Measurements from ENCODE around the gene TIGD6. TPM values are rescaled to one million over a fixed set of nuclear protein-coding genes. Genes with fewer than 3 reads are reported as not detected.
A peak's percentile ranks its signal among the peaks of the same experiment; 100 is the strongest.

TIGD6 gene
- total and polyA plus RNA-seq, 2 donors (not counting 3 experiments of a cell fraction or from before 2014, with no cell fraction given): 3.6 to 5.4 TPM

DNA sequence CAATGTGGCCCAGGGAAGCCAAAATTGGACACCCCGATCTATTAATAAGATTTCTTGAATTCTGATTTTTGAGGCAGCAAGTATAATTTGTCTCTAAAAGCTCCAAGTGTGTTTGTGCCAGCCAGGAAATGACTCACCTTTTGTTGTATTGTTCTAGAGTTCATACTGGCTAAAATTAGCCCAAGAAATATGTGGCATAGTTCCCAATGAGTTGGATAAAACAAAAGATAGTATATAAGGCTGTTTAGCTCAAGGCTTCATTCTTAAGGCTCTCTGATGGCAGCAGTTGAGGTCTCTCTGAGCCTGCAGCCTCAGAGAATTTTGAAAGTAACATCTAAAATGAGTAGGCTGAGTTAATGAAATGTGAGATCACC lies 21.7 kb upstream of the TIGD6 start:
- Histone ChIP-seq H3K4me2 (ENCODE audit: insufficient read depth, low read length) (peak overlapping the region; percentile 90), H3K79me2 (ENCODE audit: control insufficient read depth, insufficient read depth, low read length) (peaks cover 4% of the 10 kb centered on the region), H3K9me3 (replicated peaks; ENCODE audit: control insufficient read depth, insufficient read depth, low read length) (no peaks in the 10 kb centered on the region), H3K4me1 (ENCODE audit: control insufficient read depth, extremely low read depth, insufficient read depth, low read length) (peaks cover 43% of the 10 kb centered on the region), H3K4me3 (replicated peaks in 1 of 3; ENCODE audit: insufficient read depth in 1 of 3, low read depth in 1 of 3, low read length in 3 of 3) (peak overlapping the region in 1 of 3 experiments; percentile 46), H3K9ac (replicated peaks; ENCODE audit: extremely low read depth, insufficient read depth, low read length) (peak overlapping the region; percentile 87), H3K27ac (ENCODE audit: insufficient read depth, low read depth, low read length) (peak overlapping the region; percentile 92), H2AFZ (ENCODE audit: low read depth, low read length) (no peak overlapping the region), H3K9me1 (replicated peaks; ENCODE audit: control insufficient read depth, extremely low read depth, insufficient read depth, low read length) (no peaks in the 10 kb centered on the region), H3K36me3 (ENCODE audit: control insufficient read depth in 2 of 2, extremely low read depth in 1 of 2, insufficient read depth in 2 of 2, low read length in 2 of 2) (peaks cover 13 to 21% of the 10 kb centered on the region in 2 experiments), H3K27me3 (ENCODE audit: control insufficient read depth in 2 of 2, insufficient read depth in 2 of 2, low read length in 2 of 2) (no peaks in the 10 kb centered on the region), H4K20me1 (replicated peaks; ENCODE audit: control insufficient read depth, extremely low read depth, insufficient read depth, low read length) (no peaks in the 10 kb centered on the region)
- TF ChIP-seq JUN (IDR thresholded peaks at IDR 0.05; ENCODE audit: borderline replicate concordance, insufficient read depth, insufficient read length, low read depth) (peak; percentile 96), FOS (IDR thresholded peaks at IDR 0.05; ENCODE audit: borderline replicate concordance, insufficient read depth, low read length) (peak; percentile 72), POLR2A (IDR thresholded peaks at IDR 0.05; ENCODE audit: low read depth, low read length) (peak; percentile 14), GATA2 (IDR thresholded peaks at IDR 0.05; ENCODE audit: insufficient read depth, insufficient read length, low read depth, low read length) (peak; percentile 35), EZH2 (IDR thresholded peaks at IDR 0.05; ENCODE audit: borderline replicate concordance, low read depth, low read length, severe bottlenecking) (no peak), MYC (IDR thresholded peaks at IDR 0.05; ENCODE audit: low read depth, low read length) (no peak), POLR2AphosphoS5 (IDR thresholded peaks at IDR 0.05; ENCODE audit: insufficient read depth, low read depth, low read length) (peak; percentile 41)
- TF ChIP-seq, protein P1, sequence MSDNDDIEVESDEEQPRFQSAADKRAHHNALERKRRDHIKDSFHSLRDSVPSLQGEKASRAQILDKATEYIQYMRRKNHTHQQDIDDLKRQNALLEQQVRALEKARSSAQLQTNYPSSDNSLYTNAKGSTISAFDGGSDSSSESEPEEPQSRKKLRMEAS (IDR thresholded peaks at IDR 0.05; ENCODE audit: insufficient read depth, insufficient read length): no peak
- TF ChIP-seq, protein P2, sequence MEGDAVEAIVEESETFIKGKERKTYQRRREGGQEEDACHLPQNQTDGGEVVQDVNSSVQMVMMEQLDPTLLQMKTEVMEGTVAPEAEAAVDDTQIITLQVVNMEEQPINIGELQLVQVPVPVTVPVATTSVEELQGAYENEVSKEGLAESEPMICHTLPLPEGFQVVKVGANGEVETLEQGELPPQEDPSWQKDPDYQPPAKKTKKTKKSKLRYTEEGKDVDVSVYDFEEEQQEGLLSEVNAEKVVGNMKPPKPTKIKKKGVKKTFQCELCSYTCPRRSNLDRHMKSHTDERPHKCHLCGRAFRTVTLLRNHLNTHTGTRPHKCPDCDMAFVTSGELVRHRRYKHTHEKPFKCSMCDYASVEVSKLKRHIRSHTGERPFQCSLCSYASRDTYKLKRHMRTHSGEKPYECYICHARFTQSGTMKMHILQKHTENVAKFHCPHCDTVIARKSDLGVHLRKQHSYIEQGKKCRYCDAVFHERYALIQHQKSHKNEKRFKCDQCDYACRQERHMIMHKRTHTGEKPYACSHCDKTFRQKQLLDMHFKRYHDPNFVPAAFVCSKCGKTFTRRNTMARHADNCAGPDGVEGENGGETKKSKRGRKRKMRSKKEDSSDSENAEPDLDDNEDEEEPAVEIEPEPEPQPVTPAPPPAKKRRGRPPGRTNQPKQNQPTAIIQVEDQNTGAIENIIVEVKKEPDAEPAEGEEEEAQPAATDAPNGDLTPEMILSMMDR (IDR thresholded peaks at IDR 0.05; ENCODE audit: extremely low read depth in 1 of 2, insufficient read depth in 1 of 2, low read depth in 1 of 2, low read length in 2 of 2): no peak
- ChIA-PET POLR2A (interaction anchor here (0.8 to 1.5 kb wide), 7 partner anchors 9 to 117 kb away, joined by 3 to 14 read pairs (median 3); partner anchors contain the start of genes HMGXB3 and TIGD6), CTCF (interaction anchor here (0.7 to 2.8 kb wide), 13 partner anchors 12 to 428 kb away, joined by 3 to 16 read pairs (median 6); partner anchors contain the start of genes HMGXB3 and TIGD6)
- BruUV-seq (replicated peaks): no TSS peak
- dilution Hi-C loops (cut with MboI; ENCODE audit: extremely low pct_ligation_motif_present, low sequenced_read_pairs): no loop called here
- FAIRE-seq: peak; percentile 96
- peak; percentile 97 for DNase-seq (ENCODE audit: low read depth, low spot score)
- intact Hi-C loops (cut with micrococcal nuclease): loop anchor here (1.0 kb wide), 3 partner anchors 21 to 28 kb away; no protein-coding TSS in a partner anchor
